HT-29 (cell line): ENCODE data around the gene TMEM79. TPM values are rescaled to one million over a fixed set of nuclear protein-coding genes. Genes with fewer than 3 reads are reported as not detected.
A peak's percentile ranks its signal among the peaks of the same experiment; 100 is the strongest.

Source experiments
- DNase-seq: peaks from one replicate; pipeline ENCODE4 v3.0.0-alpha.2; 2015; ENCODE audit warnings: low spot score
- total RNA-seq: library from RNA; depleted of rRNA; stranded (reverse); fragments of >200 nt; shearing (Covaris generic); gene quantifications from 2 replicates; pipeline ENCODE4 v1.2.3, GENCODE V29; 2014; rRNA removed

Gene TMEM79, protein sequence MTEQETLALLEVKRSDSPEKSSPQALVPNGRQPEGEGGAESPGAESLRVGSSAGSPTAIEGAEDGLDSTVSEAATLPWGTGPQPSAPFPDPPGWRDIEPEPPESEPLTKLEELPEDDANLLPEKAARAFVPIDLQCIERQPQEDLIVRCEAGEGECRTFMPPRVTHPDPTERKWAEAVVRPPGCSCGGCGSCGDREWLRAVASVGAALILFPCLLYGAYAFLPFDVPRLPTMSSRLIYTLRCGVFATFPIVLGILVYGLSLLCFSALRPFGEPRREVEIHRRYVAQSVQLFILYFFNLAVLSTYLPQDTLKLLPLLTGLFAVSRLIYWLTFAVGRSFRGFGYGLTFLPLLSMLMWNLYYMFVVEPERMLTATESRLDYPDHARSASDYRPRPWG
- total RNA-seq, result 4.4 and 5.6 TPM in 2 replicates

DNA sequence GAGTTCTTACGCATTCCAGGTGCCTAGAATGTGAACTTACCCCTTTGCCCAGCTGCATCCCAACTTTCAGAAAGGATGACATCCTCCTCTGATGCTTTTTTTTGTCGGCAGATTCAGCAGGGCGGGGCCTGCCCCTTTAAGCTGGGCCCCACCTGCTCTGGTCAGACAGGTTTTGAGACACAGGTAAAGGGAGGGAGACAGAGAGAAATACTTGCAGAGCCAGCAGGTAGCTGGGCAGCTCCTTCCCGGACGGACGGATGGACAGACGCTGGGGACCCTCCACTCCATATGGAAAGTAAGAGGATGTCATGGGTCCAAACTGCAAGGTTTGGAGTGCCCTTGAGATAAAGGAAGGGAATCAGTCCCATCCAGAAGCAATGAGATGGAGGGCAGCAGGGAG, at the start of gene TMEM79:
TSS of gene TMEM79 (plus strand) at position 214 of the 400 bp plus-strand sequence. CDS start 902 bp downstream, outside the sequence.
- peak; percentile 58 for DNase-seq

DNA sequence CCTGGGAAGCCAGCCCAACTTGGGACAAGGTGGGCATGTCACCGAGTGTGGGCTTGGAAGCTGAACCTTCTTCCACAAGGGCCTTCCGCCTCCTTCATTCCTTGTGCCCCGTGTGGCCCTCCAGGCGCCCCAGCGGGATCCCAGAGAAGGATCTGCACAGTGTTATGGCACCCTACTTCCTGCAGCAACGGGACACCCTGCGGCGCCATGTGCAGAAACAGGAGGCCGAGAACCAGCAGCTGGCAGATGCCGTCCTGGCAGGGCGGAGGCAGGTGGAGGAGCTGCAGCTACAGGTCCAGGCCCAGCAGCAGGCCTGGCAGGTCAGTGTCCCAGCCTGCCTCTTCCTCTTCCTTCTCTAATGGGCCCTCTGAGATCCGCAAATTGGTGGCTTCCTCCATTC, 48.0 kb upstream of the TMEM79 start:
- no peak for DNase-seq

DNA sequence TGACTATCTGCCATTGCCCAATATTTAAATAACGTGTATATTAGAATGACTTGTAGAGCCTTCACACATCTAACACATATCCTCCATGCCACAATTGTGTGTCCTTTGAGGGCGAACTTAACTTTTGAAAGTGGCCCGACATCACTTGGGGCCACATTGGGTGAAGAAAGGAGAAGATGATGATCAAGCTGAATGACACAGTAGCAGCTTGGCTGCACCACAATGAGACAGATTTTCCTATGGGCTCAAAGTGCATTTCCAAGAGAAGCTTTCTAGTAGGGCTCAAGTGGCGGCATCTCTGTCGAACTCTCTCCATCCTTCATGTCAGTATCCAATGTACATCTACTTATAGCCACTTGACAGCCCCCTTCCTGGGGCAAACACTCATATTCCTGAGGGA, 45.9 kb upstream of the TMEM79 start:
- no peak for DNase-seq

DNA sequence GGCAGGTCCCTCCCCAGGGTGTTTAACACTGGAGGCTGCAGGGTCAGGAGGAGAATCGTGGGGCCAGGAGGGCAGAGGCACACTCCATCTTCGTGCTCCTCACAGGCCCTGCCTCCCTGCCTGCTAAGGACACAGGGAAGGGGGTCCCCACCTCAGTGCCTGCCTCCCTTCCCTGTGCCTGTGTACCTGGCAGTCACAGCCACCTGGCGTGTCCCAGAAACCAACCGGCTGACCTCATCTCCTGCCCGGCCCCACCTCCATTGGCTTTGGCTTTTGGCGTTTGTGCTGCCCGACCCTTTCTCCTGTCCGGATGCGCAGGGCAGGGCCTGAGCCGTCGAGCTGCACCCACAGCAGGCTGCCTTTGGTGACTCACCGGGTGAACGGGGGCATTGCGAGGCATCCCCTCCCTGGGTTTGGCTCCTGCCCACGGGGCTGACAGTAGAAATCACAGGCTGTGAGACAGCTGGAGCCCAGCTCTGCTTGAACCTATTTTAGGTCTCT, 42.8 kb upstream of the TMEM79 start:
- peak; percentile 35 for DNase-seq

DNA sequence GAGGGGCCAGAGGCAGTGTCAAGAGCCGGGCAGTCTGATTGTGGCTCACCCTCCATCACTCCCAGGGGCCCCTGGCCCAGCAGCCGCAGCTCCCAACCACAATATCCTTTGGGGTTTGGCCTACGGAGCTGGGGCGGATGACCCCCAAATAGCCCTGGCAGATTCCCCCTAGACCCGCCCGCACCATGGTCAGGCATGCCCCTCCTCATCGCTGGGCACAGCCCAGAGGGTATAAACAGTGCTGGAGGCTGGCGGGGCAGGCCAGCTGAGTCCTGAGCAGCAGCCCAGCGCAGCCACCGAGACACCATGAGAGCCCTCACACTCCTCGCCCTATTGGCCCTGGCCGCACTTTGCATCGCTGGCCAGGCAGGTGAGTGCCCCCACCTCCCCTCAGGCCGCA, 42.2 kb upstream of the TMEM79 start, which contains the start of gene BGLAP:
TSS of gene BGLAP (plus strand) at position 259 of the 400 bp plus-strand sequence. CDS start at position 307, 48 bp downstream.
- DNase-seq, result no peak

DNA sequence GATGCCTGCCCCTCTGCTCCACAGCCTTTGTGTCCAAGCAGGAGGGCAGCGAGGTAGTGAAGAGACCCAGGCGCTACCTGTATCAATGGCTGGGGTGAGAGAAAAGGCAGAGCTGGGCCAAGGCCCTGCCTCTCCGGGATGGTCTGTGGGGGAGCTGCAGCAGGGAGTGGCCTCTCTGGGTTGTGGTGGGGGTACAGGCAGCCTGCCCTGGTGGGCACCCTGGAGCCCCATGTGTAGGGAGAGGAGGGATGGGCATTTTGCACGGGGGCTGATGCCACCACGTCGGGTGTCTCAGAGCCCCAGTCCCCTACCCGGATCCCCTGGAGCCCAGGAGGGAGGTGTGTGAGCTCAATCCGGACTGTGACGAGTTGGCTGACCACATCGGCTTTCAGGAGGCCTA, 41.4 kb upstream of the TMEM79 start:
- DNase-seq, result no peak

DNA sequence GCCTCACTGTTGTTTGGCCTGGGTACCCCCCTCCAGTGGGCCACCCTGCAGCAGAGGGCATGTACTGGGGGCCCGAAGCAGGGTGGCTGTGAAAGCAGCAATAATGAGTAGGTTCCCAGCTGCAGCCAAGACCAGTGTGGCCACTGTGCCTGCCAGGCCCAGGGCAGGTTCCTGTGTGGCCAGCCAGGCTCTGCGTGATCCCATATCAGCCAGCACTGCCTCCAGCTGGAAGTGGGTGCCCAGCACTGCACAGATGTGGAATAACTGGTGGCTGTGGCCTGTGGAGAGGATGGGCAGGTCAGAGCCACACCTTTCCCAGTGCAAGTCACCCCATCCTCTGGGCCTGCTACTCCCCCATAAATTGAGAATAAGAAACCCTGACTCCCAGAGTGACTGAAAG, 40.0 kb upstream of the TMEM79 start:
- DNase-seq, result no peak

DNA sequence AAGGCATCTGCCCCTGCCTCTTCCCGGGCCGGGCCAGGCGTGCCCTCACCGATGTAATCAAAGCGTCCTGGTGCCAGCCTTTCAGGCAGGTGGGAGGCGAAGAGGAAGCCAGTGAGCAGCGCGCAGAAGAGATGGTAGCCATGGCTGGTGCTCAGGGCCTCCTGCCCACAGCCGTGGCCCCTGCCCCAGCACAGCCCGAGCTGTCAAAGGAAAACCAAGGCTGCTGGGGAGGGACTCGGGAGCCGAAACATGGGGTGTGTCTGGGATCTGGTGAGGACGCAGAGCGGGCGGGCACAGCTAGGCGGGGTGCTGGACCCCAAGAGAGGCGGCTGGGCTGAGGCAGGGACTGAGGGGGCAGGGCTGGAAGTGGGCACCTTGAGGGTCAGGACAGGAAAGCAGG, 39.4 kb upstream of the TMEM79 start:
- DNase-seq, result no peak

DNA sequence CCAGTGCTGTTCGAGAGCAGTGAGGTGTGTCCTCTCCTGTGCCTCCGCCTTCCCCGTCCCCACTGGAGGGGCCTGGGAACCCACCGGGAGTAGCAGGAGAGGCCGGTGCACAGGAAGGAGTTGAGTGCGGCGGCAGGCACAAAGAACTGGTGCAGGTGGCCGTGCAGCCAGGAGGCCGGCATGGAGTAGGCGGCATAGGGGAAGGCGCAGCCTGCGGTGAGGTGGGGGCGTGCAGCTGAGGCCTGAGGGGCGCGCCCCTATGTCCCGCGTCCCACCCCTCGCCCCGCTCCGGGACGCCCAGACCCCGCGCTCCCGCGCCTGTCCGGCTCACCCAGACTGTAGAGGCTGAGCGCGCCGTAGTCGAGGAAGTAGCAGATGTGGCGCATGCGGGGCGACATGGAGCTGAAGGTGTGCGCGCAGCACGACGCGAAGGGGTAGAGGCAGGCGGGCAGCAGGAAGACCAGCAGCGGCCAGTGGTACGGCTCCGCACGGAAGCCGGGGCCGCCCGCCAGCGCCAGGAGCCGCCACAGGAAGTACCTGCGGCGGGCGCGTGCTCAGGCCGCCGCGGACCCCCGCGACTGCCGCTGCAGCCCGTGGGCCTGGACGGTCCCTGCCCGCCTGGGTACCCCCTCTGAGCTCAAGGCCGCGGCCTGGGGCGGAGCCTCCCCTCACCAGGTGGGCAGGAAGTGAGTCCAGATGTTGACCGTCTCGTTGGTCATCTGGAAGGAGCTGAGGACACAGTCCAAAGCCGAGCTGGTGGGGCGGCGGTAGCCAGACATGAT, 38.5 kb upstream of the TMEM79 start:
- peak; percentile 38 for DNase-seq

DNA sequence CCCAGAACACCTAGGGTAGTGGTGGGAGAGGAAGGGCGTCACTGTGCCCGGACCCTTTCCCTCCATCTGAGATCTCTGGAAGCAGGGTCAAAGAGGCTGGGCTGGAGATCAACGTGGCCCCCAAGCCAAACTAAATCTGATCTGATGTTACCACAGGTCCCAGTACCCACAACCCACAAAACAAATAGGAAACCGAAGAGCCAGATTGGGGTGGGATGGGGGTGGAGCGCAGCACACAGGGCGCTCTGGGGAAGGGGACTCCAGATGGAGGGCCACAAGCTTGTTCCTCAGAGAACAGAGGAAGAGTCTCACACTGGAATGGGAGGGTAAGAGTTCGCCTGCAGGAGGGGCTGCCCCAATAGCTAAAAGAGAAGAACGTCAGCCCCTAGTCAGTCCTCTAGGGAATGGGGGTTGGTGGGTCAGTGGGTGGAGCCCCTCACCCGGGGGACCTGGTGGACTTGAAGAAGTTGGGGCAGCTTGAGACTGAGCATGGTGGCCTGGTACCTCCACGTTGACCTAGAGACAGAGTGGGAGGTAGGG, 37.8 kb upstream of the TMEM79 start:
- no peak for DNase-seq

DNA sequence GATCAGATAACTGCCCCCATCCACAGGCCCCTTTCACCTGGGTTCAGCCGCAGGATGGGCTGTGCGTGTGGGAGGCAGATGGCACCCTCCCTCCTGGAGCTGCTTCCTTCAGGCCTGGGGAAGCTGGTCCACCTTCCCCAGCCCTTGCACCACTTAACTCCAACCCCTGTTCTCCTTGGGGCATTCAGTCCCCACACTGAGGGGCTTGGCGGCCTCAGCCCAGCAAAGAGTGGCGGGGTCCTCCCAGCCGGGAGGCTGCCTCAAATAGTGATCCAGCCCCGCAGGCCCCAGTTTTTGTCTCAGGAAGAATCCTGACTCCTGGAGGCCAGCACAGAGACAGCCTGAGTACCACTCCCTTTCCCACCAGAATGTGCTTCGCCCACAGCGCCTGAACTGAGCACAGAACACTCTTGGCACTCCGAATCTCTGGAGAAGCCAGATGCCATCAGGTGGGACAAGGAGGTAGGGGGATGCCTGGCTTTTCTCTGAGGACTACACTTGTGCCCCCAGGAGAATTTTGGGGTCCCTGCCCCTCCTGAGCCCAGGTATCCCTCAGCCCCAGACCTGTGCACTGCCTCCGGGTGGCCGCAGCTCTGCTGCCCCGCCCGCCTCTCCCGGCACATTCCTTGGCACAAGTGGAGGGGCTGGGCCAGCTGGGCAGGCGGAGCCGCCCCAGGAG, 37.2 kb upstream of the TMEM79 start:
- peak; percentile 59 for DNase-seq

DNA sequence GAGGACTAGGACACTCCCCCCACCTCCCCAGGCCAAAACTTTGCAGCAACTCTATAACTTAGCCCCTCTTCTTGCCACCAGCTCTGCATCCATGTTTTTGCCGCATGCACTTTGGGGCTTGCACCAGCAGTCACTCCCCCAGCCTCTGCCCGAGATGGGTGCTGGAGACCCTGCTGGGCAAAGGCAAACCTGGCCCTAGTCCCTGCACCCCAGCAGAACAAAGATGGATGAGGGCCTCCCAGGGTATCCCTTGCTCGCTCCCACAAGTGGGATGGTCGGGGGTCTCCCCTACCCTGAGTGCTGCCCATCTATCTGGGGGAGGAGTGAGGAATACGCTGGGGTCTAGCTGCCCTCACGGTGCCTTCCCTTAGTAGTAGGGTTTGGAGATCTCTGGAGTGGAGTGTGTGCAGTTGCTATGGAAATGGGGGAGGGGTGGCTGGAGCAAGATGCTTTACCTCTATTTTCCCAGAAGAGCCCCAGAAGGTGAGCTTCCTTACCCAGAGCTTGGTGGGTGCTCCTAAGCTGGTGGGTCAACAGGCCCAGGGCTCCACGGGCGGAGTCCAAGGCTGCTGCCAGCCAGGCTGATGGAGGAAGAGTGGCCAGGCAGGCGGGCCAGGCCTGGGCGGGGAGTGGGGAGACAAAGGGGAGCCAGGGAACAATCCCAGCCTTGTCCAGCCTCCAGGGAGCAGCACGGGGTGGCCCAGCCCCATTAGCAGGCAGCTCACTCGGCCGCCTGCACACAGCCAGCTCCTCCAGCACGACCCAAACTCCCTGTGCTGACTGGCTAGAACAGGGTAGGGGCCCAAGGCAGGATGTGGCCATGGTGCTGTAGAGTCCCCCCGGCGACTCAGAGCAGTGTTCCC, 36.4 kb upstream of the TMEM79 start, which contains the start of gene PAQR6:
TSS of gene PAQR6 (minus strand) at position 597 of the 863 bp plus-strand sequence. CDS start 1,325 bp downstream, outside the sequence.
- DNase-seq, result peak; percentile 88

DNA sequence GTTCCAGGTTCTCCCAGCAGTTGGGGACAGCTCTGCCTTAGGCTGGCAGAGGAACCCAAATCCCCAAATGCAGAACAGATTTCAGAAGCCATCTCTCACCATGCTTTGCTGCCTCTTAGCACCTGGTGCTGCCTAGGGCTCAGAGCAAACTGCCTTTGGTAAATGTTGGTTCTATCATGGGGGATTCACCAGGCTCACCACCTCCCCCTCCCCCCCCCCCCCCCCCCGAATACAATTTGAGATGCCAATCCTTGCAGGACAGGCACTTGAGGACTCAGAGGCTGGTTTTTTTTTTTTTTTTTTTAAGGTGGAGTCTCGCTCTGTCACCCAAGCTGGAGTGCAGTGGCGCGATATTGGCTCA, 35.8 kb upstream of the TMEM79 start:
- no peak for DNase-seq

DNA sequence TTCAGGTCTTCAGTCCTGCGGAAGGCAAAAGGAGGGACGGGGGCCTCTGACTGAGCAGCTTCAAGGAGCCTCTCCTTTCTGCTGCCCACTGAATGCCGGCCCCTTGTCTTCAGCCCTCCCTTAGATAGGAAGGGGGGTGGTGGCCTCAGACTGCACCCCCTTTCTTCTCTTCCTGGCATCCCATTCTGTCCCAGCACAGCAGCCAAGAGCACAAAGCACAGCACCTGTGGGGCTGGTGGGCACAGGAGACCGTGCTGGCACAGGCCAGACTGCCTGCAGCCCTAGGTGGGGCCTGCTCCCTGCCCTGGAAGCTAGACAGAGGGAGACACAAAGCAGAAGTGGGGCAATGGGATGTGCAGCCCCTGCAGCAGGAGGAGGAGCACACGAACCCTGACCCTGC, 34.5 kb upstream of the TMEM79 start:
- no peak for DNase-seq

DNA sequence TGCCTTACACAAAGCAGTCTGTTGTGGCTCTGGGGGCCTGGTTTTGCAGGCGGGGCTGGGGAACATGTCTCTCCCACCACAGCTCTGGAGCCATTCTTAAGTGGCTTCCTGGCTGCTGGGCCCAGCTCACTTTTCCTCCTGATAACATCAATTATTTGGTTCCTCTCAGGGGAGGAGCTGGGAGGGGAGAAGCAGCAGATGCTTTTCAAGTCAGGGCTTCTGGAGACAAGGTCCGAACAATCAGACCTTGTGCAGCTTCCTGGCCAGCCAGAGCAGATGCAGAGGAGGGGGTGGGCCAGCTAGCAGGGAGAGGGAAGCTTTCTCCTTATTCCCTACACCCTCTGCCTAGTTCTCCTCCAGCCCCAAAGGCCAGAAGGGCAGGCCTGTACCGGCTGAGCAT, 32.6 kb upstream of the TMEM79 start:
- DNase-seq, result peak; percentile 36

DNA sequence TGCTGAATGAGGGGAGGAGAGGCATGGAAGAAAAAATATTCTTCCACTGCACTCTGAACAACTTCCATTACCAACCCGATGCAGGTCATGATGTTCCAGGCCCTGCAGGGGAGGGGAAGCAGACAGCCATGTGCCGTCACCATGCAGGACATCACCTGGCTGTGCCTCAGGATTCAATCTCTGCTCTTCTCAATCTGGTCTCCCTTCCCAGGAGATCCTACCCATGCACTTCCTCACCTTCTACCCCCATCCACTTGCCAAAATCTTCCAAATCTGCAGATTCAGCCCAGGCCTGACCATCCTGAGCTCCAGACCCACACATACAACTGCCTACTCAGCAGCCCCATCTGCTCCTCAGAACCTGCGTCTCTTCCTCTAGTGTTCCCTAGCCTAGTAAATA, 30.5 kb upstream of the TMEM79 start:
- DNase-seq, result no peak

DNA sequence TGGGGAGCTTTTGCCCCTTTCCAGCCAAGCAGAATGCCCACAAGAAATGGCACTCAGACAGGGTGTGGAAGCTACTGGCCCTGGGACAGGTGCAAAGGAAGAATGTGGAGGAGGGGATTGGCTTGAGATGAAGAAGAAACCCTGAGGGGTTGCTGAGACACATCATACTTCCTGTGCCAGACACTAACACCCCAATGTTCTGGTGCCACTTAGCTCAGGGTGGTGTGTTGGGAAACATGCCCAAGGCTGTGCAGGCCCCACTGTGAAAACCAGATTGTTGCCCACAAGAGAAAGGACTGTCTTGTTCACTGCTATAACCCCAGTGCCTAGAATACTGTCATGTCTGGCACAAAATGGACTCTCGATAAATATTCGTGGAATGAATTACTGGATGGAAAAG, 26.4 kb upstream of the TMEM79 start:
- no peak for DNase-seq

DNA sequence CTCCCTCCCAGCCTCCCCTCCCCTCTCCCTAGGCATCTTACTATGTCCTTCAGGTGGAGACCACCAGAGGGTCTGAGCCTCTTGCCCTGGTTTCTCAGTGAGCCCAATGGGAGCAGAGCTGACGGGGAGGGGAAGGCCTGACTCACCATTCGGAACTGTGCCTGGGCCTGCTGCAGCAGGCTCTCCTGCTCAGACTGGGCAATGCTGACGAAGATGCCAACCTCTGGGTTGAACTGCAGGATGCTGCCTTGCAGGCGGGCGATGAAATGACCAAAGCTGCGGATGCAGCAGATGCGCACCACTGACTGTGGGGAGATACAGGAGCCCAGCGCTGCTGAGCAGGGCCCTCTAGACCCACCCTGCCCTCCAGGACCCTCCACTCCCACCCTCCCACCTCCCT, 25.3 kb upstream of the TMEM79 start:
- DNase-seq, result no peak

DNA sequence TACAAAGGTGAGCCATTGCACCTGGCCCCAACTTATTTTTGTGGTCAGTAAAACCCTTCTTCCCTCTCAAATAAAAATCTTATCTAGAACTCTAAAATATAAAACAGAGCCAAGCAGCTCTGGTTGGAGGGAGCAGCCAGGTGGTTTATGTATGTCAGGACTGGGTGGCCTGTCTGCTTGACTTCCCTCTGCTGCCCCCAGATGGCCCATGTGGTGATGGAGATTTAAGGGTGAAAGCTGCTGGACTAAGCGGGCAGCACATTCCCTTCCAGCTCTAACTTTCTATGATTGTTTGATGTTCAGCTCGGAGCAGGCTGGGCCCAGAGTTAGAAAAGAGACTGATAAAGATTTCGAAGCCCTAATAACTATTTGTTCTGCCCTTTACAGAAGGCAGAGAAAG, 24.3 kb upstream of the TMEM79 start:
- DNase-seq, result peak; percentile 22

DNA sequence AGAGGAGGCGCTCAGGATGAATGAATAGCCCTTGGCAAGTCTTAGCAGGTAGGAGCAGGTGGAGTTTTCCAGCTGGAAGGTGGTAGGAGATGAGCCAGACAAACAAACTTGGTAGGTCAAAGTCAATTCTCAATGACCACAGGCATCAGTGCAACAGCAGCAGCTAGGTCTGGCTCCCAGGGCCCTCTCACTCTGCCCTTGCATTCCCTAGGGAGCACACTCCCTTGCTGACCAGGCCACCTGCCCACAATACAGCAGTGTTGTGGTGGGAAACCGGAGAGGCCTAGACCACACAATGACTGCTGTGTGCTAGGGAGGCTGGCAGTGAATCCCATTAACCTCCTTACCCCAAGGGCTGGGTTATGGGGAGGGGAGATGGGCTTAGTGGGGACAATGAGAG, 23.2 kb upstream of the TMEM79 start:
- no peak for DNase-seq
